ENCODE measurements around the gene CACNB3.

Gene CACNB3

GRCh38 chr12:48818831-48819590 is 715 bp downstream of the CACNB3 start:
- Histone ChIP-seq H3K27ac (no peak overlapping the region), H3K27me3 (replicated peaks) (no peaks in the 10 kb centered on the region), H3K4me3 (ENCODE audit: low read depth, low read length) (peak overlapping the region; percentile 67), H3K36me3 (replicated peaks) (peaks cover 3% of the 10 kb centered on the region)
- DNase-seq, result no peak
- in situ Hi-C loops (cut with HindIII; ENCODE audit: low pct_ligation_motif_present, low sequenced_read_pairs), result no loop called here
- TF ChIP-seq CTCF (IDR thresholded peaks at IDR 0.05; ENCODE audit: low read depth, low read length, missing control alignments), result peak; percentile 39

- no peaks in the 10 kb centered on the region for H3K27me3 ChIP-seq (replicated peaks)
- in situ Hi-C loops (cut with HindIII; ENCODE audit: low pct_ligation_motif_present, low sequenced_read_pairs), result no loop called here
- H3K36me3 ChIP-seq (replicated peaks), result peaks cover 11% of the 10 kb centered on the region
- H3K27ac ChIP-seq, result no peak overlapping the region
- TF ChIP-seq CTCF (IDR thresholded peaks at IDR 0.05; ENCODE audit: low read depth, low read length, missing control alignments), result no peak
- no peak for DNase-seq
- no peak overlapping the region for H3K4me3 ChIP-seq (ENCODE audit: low read depth, low read length)
Observed at GRCh38 chr12:48819986-48820725, 1.9 kb downstream of the CACNB3 start.

GRCh38 chr12:48822139-48822538 is 3.8 kb downstream of the CACNB3 start:
- Histone ChIP-seq H3K4me3 (ENCODE audit: low read depth, low read length) (no peak overlapping the region), H3K36me3 (replicated peaks) (peaks cover 28% of the 10 kb centered on the region), H3K27ac (no peak overlapping the region), H3K27me3 (replicated peaks) (no peaks in the 10 kb centered on the region)
- in situ Hi-C loops (cut with HindIII; ENCODE audit: low pct_ligation_motif_present, low sequenced_read_pairs), result no loop called here
- DNase-seq, result no peak
- TF ChIP-seq CTCF (IDR thresholded peaks at IDR 0.05; ENCODE audit: low read depth, low read length, missing control alignments), result no peak

GRCh38 chr12:48822711-48823110 is 4.4 kb downstream of the CACNB3 start:
- in situ Hi-C loops (cut with HindIII; ENCODE audit: low pct_ligation_motif_present, low sequenced_read_pairs), result no loop called here
- Histone ChIP-seq H3K27ac (no peak overlapping the region), H3K4me3 (ENCODE audit: low read depth, low read length) (no peak overlapping the region), H3K36me3 (replicated peaks) (peaks cover 34% of the 10 kb centered on the region), H3K27me3 (replicated peaks) (no peaks in the 10 kb centered on the region)
- no peak for DNase-seq
- TF ChIP-seq CTCF (IDR thresholded peaks at IDR 0.05; ENCODE audit: low read depth, low read length, missing control alignments), result no peak

GRCh38 chr12:48823281-48823680 is 5.0 kb downstream of the CACNB3 start:
- in situ Hi-C loops (cut with HindIII; ENCODE audit: low pct_ligation_motif_present, low sequenced_read_pairs), result no loop called here
- no peak for TF ChIP-seq CTCF (IDR thresholded peaks at IDR 0.05; ENCODE audit: low read depth, low read length, missing control alignments)
- Histone ChIP-seq H3K27ac (no peak overlapping the region), H3K4me3 (ENCODE audit: low read depth, low read length) (no peak overlapping the region), H3K27me3 (replicated peaks) (no peaks in the 10 kb centered on the region), H3K36me3 (replicated peaks) (peaks cover 39% of the 10 kb centered on the region)
- DNase-seq, result no peak

All from brain microvascular endothelial cell (primary cell).